SK-N-SH (cell line): Measurements from ENCODE around the gene GDPD1.

ENCODE experiments used
- CTCF ChIP-seq: fragments of 200-600 bp; sonication (generic); IDR thresholded peaks from 2 replicates; pipeline ENCODE4 v1.6.1; 2017; ENCODE audit warnings: antibody characterized with exemption, mild to moderate bottlenecking, moderate library complexity
- ELF1 ChIP-seq: IDR thresholded peaks from 2 replicates; pipeline ENCODE4 v1.4.0; 2012
- EP300 ChIP-seq, 2 experiments: IDR thresholded peaks; 2 replicates each; pipeline versions ENCODE4 v1.4.0 to v1.6.1; 2012; ENCODE audit warnings: borderline replicate concordance in 1 of 2, low read depth in 1 of 2, low read length in 1 of 2
- JUND ChIP-seq: IDR thresholded peaks from 2 replicates; pipeline ENCODE4 v1.4.0; 2012
- MAX ChIP-seq: IDR thresholded peaks from 2 replicates; pipeline ENCODE4 v1.4.0; 2012; ENCODE audit warnings: low read depth
- MEF2A ChIP-seq: IDR thresholded peaks from 2 replicates; pipeline ENCODE4 v1.4.0; 2012; ENCODE audit warnings: low read depth, borderline replicate concordance
- POLR2AphosphoS5 ChIP-seq: IDR thresholded peaks from 2 replicates; pipeline ENCODE4 v1.6.1; 2012; ENCODE audit warnings: low read depth, low read length
- RCOR1 ChIP-seq: fragments of 150-350 bp; IDR thresholded peaks from 2 replicates; pipeline ENCODE4 v1.6.1; 2017; ENCODE audit warnings: antibody characterized with exemption, low read length
- REST ChIP-seq: IDR thresholded peaks from 2 replicates; pipeline ENCODE4 v1.6.1; 2012; ENCODE audit warnings: mild to moderate bottlenecking, low read depth, low read length, moderate library complexity
- SIN3A ChIP-seq: IDR thresholded peaks from 2 replicates; pipeline ENCODE4 v1.6.1; 2012; ENCODE audit warnings: low read depth, mild to moderate bottlenecking, low read length, moderate library complexity, borderline replicate concordance
- TAF1 ChIP-seq: IDR thresholded peaks from 2 replicates; pipeline ENCODE4 v1.6.1; 2012; ENCODE audit warnings: low read depth, mild to moderate bottlenecking, low read length, moderate library complexity, borderline replicate concordance
- YY1 ChIP-seq: IDR thresholded peaks from 2 replicates; pipeline ENCODE4 v1.4.0; 2012; ENCODE audit warnings: low read depth, mild to moderate bottlenecking

- TF ChIP-seq TAF1 (no peak), JUND (no peak), YY1 (no peak), CTCF (no peak), MAX (no peak), RCOR1 (no peak), SIN3A (no peak), MEF2A (no peak), ELF1 (no peak), POLR2AphosphoS5 (0 out of 2 replicates have a peak, but pooled peaks have one; percentile 17), EP300 (IDR thresholded peaks at IDR 0.05; ENCODE audit: borderline replicate concordance in 1 of 2, low read depth in 1 of 2, low read length in 1 of 2) (peak in 1 of 2 experiments; percentile 36; a peak in 1 of 4 replicates), REST (no peak)
Observed at GRCh38 chr17:59275618-59276017, 55.3 kb downstream of the GDPD1 start.
